CD4-positive, alpha-beta memory T cell (primary cell): ENCODE results near the gene SPN. TPM values are rescaled to one million over a fixed set of nuclear protein-coding genes. Genes with fewer than 3 reads are reported as not detected.
A peak's percentile ranks its signal among the peaks of the same experiment; 100 is the strongest.

Source experiments
- CTCF ChIA-PET: fragments of 350-600 bp; sonication (Branson Sonifier 250); formaldehyde crosslinking; loops from one replicate; lab custom pipeline; 2021; ENCODE audit warnings: inconsistent platforms; ENCODE audit not compliant: partially characterized antibody; lab: Charles Lee
- POLR2A ChIA-PET: fragments of 350-600 bp; sonication (Branson Sonifier 250); formaldehyde crosslinking; loops from one replicate; lab custom pipeline; 2021; ENCODE audit not compliant: partially characterized antibody; lab: Charles Lee
- DNase-seq, 5 donors: peaks; one replicate each; pipeline versions ENCODE4 v3.0.0 to v3.0.0-alpha.2; 2020 to 2022; ENCODE audit warnings: mixed read lengths in 1 of 5
- H3K27ac ChIP-seq: one replicate; pipeline ENCODE4 v1.7.0; 2013; ENCODE audit warnings: low read depth, low read length
- H3K27me3 ChIP-seq: 2 replicates; pipeline ENCODE4 v1.7.0; 2013; ENCODE audit warnings: mild to moderate bottlenecking, low read length, moderate library complexity; ENCODE audit not compliant: insufficient read depth
- H3K36me3 ChIP-seq: 2 replicates; pipeline ENCODE4 v1.7.0; 2013; ENCODE audit warnings: mild to moderate bottlenecking, low read length, moderate library complexity; ENCODE audit not compliant: insufficient read depth
- H3K4me1 ChIP-seq: 2 replicates; pipeline ENCODE4 v1.7.0; 2013; ENCODE audit warnings: mild to moderate bottlenecking, low read length, moderate library complexity; ENCODE audit not compliant: insufficient read depth
- H3K4me3 ChIP-seq, 2 donors: one replicate each; pipeline ENCODE4 v1.7.0; 2013; ENCODE audit warnings: low read length in 2 of 2, mild to moderate bottlenecking in 1 of 2
- H3K9me3 ChIP-seq, 2 donors: one replicate each; pipeline ENCODE4 v1.7.0; 2013; ENCODE audit warnings: low read length in 2 of 2, control low read depth in 1 of 2; ENCODE audit not compliant: control insufficient read depth in 1 of 2
- H3K27ac Mint-ChIP-seq, 7 donors: one replicate each; pipeline ENCODE4 v1.8.0; 2020 to 2021; ENCODE audit warnings: mixed read lengths in 7 of 7, mild to moderate bottlenecking in 6 of 7, inconsistent platforms in 3 of 7, moderate library complexity in 3 of 7
- H3K27me3 Mint-ChIP-seq, 2 donors: one replicate each; pipeline ENCODE4 v1.8.0; 2020 to 2021; ENCODE audit warnings: mixed read lengths in 2 of 2
- H3K36me3 Mint-ChIP-seq, 2 donors: one replicate each; pipeline ENCODE4 v1.8.0; 2020 to 2021; ENCODE audit warnings: mixed read lengths in 2 of 2, inconsistent platforms in 1 of 2, mild to moderate bottlenecking in 1 of 2
- H3K4me1 Mint-ChIP-seq, 4 donors: one replicate each; pipeline ENCODE4 v1.8.0; 2020 to 2021; ENCODE audit warnings: mixed read lengths in 4 of 4, mild to moderate bottlenecking in 1 of 4
- H3K4me3 Mint-ChIP-seq, 8 donors: one replicate each; pipeline ENCODE4 v1.8.0; 2020 to 2021; ENCODE audit warnings: mixed read lengths in 8 of 8, mild to moderate bottlenecking in 7 of 8, moderate library complexity in 6 of 8, inconsistent platforms in 3 of 8
- H3K9me3 Mint-ChIP-seq, 8 donors: one replicate each; pipeline ENCODE4 v1.8.0; 2020 to 2021; ENCODE audit warnings: mixed read lengths in 8 of 8, mild to moderate bottlenecking in 5 of 8, inconsistent platforms in 3 of 8, moderate library complexity in 1 of 8
- intact Hi-C: fragments of 100-400 bp; cut with micrococcal nuclease; formaldehyde crosslinking; loops from one replicate; pipeline ENCODE4 v1.15.1; 2023
- polyA plus RNA-seq, 2 donors: library from polyadenylated mRNA; unstranded; fragments of 300-500 nt; fragmentation: Illumina TruSeq; gene quantifications; one replicate each; pipeline ENCODE4 v1.2.3, GENCODE V29; 2021
- total RNA-seq, 2 experiments: library from RNA; stranded (reverse); gene quantifications; one replicate each; pipeline ENCODE4 v1.2.3, GENCODE V29; 2021

SPN gene
- total and polyA plus RNA-seq, 4 experiments from 2014 or later: 86.3 to 208 (median 171) TPM

- Histone ChIP-seq H3K4me3 (no peak overlapping the region), H3K4me1 (no peaks in the 10 kb centered on the region), H3K27ac (no peak overlapping the region), H3K27me3 (no peaks in the 10 kb centered on the region), H3K36me3 (no peaks in the 10 kb centered on the region), H3K9me3 (no peaks in the 10 kb centered on the region)
- Mint-ChIP-seq H3K36me3 (no peaks in the 10 kb centered on the region), H3K27me3 (no peaks in the 10 kb centered on the region), H3K27ac (peak overlapping the region in 1 of 7 donors; percentile 37), H3K4me3 (no peak overlapping the region), H3K9me3 (no peaks in the 10 kb centered on the region), H3K4me1 (peaks cover 7 to 14% (median 9%) of the 10 kb centered on the region in 4 donors)
- ChIA-PET POLR2A (no interaction called here), CTCF (interaction anchor here (2.7 to 12.2 kb wide), 3 partner anchors 9 to 66 kb away, joined by 18 to 172 read pairs (median 26); no protein-coding TSS in a partner anchor)
- no peak for DNase-seq
- intact Hi-C loops: no loop called here
Measured at GRCh38 chr16:29719063-29719462, 56.0 kb downstream of the SPN start.

Other genes with a start within 250 kb of the SPN start
- gene BOLA2, start 208.9 kb upstream of the SPN start, total RNA-seq: 10 to 100 TPM; 10.9 to 11.6 TPM
- 10 to 100 TPM; 23.3 to 28.3 TPM for gene BOLA2, start 208.9 kb upstream of the SPN start, polyA plus RNA-seq
- 10 to 100 TPM; 34.6 to 43.0 TPM for gene SLX1B, start 208.7 kb upstream of the SPN start, total RNA-seq
- 10 to 100 TPM in 1 of 2 donors, 1 to 10 TPM in 1; 5.1 to 13.9 TPM for gene SLX1B, start 208.7 kb upstream of the SPN start, polyA plus RNA-seq
- 1 to 10 TPM; 3.8 to 6.2 TPM for gene SULT1A4, start 203.3 kb upstream of the SPN start, total RNA-seq
- gene SULT1A4, start 203.3 kb upstream of the SPN start, polyA plus RNA-seq: 1 to 10 TPM in 1 of 2 donors, not detected in 1; 1.8 TPM
- gene NPIPB12, start 156.8 kb upstream of the SPN start, total RNA-seq: 10 to 100 TPM; 66.8 to 78.8 TPM
- gene NPIPB12, start 156.8 kb upstream of the SPN start, polyA plus RNA-seq: 10 to 100 TPM in 1 of 2 donors, 1 to 10 TPM in 1; 1.4 to 15.0 TPM
- 1 to 10 TPM in 1 of 2 experiments, under 1 TPM in 1; 0.99 to 1.1 TPM for gene QPRT, start 15.9 kb downstream of the SPN start, total RNA-seq
- under 1 TPM; 0.53 to 0.69 TPM for gene QPRT, start 15.9 kb downstream of the SPN start, polyA plus RNA-seq
- gene C16orf54, start 82.7 kb downstream of the SPN start, total RNA-seq: 100 to 1,000 TPM; 139 to 143 TPM
- gene C16orf54, start 82.7 kb downstream of the SPN start, polyA plus RNA-seq: 10 to 100 TPM; 11.8 to 56.8 TPM
- not detected for gene ZG16, start 115.0 kb downstream of the SPN start, total RNA-seq
- not detected for gene ZG16, start 115.0 kb downstream of the SPN start, polyA plus RNA-seq
- 10 to 100 TPM; 89.4 to 98.6 TPM for gene KIF22, start 127.5 kb downstream of the SPN start, total RNA-seq
- 10 to 100 TPM; 35.7 to 54.2 TPM for gene KIF22, start 127.5 kb downstream of the SPN start, polyA plus RNA-seq
- 100 to 1,000 TPM; 258 to 264 TPM for gene MAZ, start 143.3 kb downstream of the SPN start, total RNA-seq
- gene MAZ, start 143.3 kb downstream of the SPN start, polyA plus RNA-seq: 10 to 100 TPM; 40.3 to 69.1 TPM
- 1 to 10 TPM; 6.3 to 6.9 TPM for gene PRRT2, start 148.9 kb downstream of the SPN start, total RNA-seq
- gene PRRT2, start 148.9 kb downstream of the SPN start, polyA plus RNA-seq: under 1 TPM; 0.20 to 0.37 TPM
- gene PAGR1, start 152.9 kb downstream of the SPN start, total RNA-seq: 10 to 100 TPM; 43.7 to 44.9 TPM
- gene PAGR1, start 152.9 kb downstream of the SPN start, polyA plus RNA-seq: 10 to 100 TPM; 46.0 to 51.1 TPM
- 100 to 1,000 TPM; 145 to 146 TPM for gene MVP, start 157.2 kb downstream of the SPN start, total RNA-seq
- gene MVP, start 157.2 kb downstream of the SPN start, polyA plus RNA-seq: 100 to 1,000 TPM; 172 to 187 TPM
- gene CDIPT, start 200.0 kb downstream of the SPN start, total RNA-seq: 10 to 100 TPM; 76.2 to 79.8 TPM
- gene CDIPT, start 200.0 kb downstream of the SPN start, polyA plus RNA-seq: 100 to 1,000 TPM in 1 of 2 donors, 10 to 100 TPM in 1; 87.2 to 123 TPM
- gene SEZ6L2, start 236.3 kb downstream of the SPN start, total RNA-seq: under 1 TPM in 1 of 2 experiments, not detected in 1; 0.70 TPM
- gene SEZ6L2, start 236.3 kb downstream of the SPN start, polyA plus RNA-seq: not detected
- gene ASPHD1, start 237.2 kb downstream of the SPN start, total RNA-seq: not detected
- gene ASPHD1, start 237.2 kb downstream of the SPN start, polyA plus RNA-seq: not detected